H9 (cell line): ENCODE results near the gene ULBP3. TPM values are rescaled to one million over a fixed set of nuclear protein-coding genes. Genes with fewer than 3 reads are reported as not detected.

Source experiments
- DNase-seq: peaks from one replicate; pipeline ENCODE4 v3.0.0-alpha.2; 2017
- H2AFZ ChIP-seq: one replicate; pipeline ENCODE4 v1.6.1; 2013; ENCODE audit warnings: mild to moderate bottlenecking, low read length, control low read depth, moderate library complexity
- H2AK5ac ChIP-seq: 2 replicates; pipeline ENCODE4 v1.6.1; 2013; ENCODE audit warnings: low read length, control low read depth, mixed read lengths; ENCODE audit not compliant: insufficient read length
- H2BK120ac ChIP-seq: one replicate; pipeline ENCODE4 v1.6.1; 2013; ENCODE audit warnings: low read depth, mild to moderate bottlenecking, low read length, control low read depth, inconsistent platforms; ENCODE audit not compliant: poor library complexity, severe bottlenecking
- H2BK12ac ChIP-seq: 2 replicates; pipeline ENCODE4 v1.6.1; 2013; ENCODE audit warnings: low read length, control low read depth, mixed read lengths, low read depth; ENCODE audit not compliant: insufficient read length
- H2BK15ac ChIP-seq: 2 replicates; pipeline ENCODE4 v1.6.1; 2013; ENCODE audit warnings: low read depth, low read length, control low read depth
- H2BK20ac ChIP-seq: one replicate; pipeline ENCODE4 v1.6.1; 2013; ENCODE audit warnings: low read depth, mild to moderate bottlenecking, low read length, control low read depth, inconsistent platforms; ENCODE audit not compliant: poor library complexity, severe bottlenecking
- H2BK5ac ChIP-seq: 2 replicates; pipeline ENCODE4 v1.6.1; 2013; ENCODE audit warnings: low read length, control low read depth, mixed read lengths; ENCODE audit not compliant: insufficient read length
- H3K14ac ChIP-seq: 2 replicates; pipeline ENCODE4 v1.6.1; 2013; ENCODE audit warnings: low read length, control low read depth; ENCODE audit not compliant: insufficient read depth
- H3K18ac ChIP-seq: 2 replicates; pipeline ENCODE4 v1.6.1; 2013; ENCODE audit warnings: low read depth, mild to moderate bottlenecking, mixed read lengths, low read length, control low read depth; ENCODE audit not compliant: insufficient read length
- H3K23ac ChIP-seq: 2 replicates; pipeline ENCODE4 v1.6.1; 2013; ENCODE audit warnings: low read length, control low read depth, mixed read lengths, low read depth; ENCODE audit not compliant: insufficient read length
- H3K23me2 ChIP-seq: 2 replicates; pipeline ENCODE4 v1.6.1; 2013; ENCODE audit warnings: low read depth, mild to moderate bottlenecking, mixed read lengths, low read length, control low read depth; ENCODE audit not compliant: insufficient read length, poor library complexity, severe bottlenecking
- H3K27ac ChIP-seq: 2 replicates; pipeline ENCODE4 v1.5.1; 2013; ENCODE audit warnings: low read length, control low read depth, mixed read lengths, low read depth; ENCODE audit not compliant: insufficient read length
- H3K27me3 ChIP-seq: 2 replicates; pipeline ENCODE4 v1.6.1; 2013; ENCODE audit warnings: low read length, control low read depth, inconsistent platforms; ENCODE audit not compliant: insufficient read depth
- H3K4ac ChIP-seq: 2 replicates; pipeline ENCODE4 v1.6.1; 2013; ENCODE audit warnings: low read depth, mild to moderate bottlenecking, control low read depth, inconsistent platforms, low read length, moderate library complexity
- H3K4me1 ChIP-seq: 2 replicates; pipeline ENCODE4 v1.6.1; 2013; ENCODE audit warnings: low read length, control low read depth, inconsistent platforms; ENCODE audit not compliant: insufficient read depth
- H3K4me2 ChIP-seq: 2 replicates; pipeline ENCODE4 v1.6.1; 2013; ENCODE audit warnings: low read length, control low read depth, mixed read lengths; ENCODE audit not compliant: insufficient read length, insufficient read depth
- H3K56ac ChIP-seq: 2 replicates; pipeline ENCODE4 v1.6.1; 2013; ENCODE audit warnings: low read depth, mild to moderate bottlenecking, mixed read lengths, low read length, control low read depth; ENCODE audit not compliant: insufficient read length
- H3K79me1 ChIP-seq: 2 replicates; pipeline ENCODE4 v1.6.1; 2013; ENCODE audit warnings: low read depth, mild to moderate bottlenecking, moderate library complexity, low read length, control low read depth, inconsistent platforms; ENCODE audit not compliant: insufficient read depth, poor library complexity, severe bottlenecking
- H3K79me2 ChIP-seq: 2 replicates; pipeline ENCODE4 v1.6.1; 2013; ENCODE audit warnings: low read length, control low read depth, inconsistent platforms; ENCODE audit not compliant: insufficient read depth
- H3K9ac ChIP-seq: 2 replicates; pipeline ENCODE4 v1.6.1; 2013; ENCODE audit warnings: low read length, control low read depth, mixed read lengths; ENCODE audit not compliant: insufficient read length; ENCODE audit errors: extremely low read depth
- H3K9me3 ChIP-seq: one replicate; pipeline ENCODE4 v1.6.1; 2013; ENCODE audit warnings: low read depth, low read length, inconsistent platforms; ENCODE audit not compliant: control insufficient read depth
- H3T11ph ChIP-seq: one replicate; pipeline ENCODE4 v1.6.1; 2013; ENCODE audit warnings: mild to moderate bottlenecking, low read length, control low read depth, inconsistent platforms
- H4K20me1 ChIP-seq: one replicate; pipeline ENCODE4 v1.6.1; 2013; ENCODE audit not compliant: control insufficient read depth, insufficient read length, insufficient read depth
- H4K5ac ChIP-seq: 2 replicates; pipeline ENCODE4 v1.6.1; 2013; ENCODE audit warnings: low read depth, mild to moderate bottlenecking, mixed read lengths, low read length, control low read depth; ENCODE audit not compliant: insufficient read length
- H4K8ac ChIP-seq: replicated peaks from 2 replicates; pipeline ENCODE4 v1.6.1; 2013; ENCODE audit warnings: low read length, control low read depth, mixed read lengths, low read depth; ENCODE audit not compliant: insufficient read length
- H4K91ac ChIP-seq: 2 replicates; pipeline ENCODE4 v1.6.1; 2013; ENCODE audit warnings: low read depth, mild to moderate bottlenecking, moderate library complexity, mixed read lengths, low read length, control low read depth; ENCODE audit not compliant: insufficient read length
- H3K27ac Mint-ChIP-seq, 3 experiments: 2 replicates in 2 of 3; 3 replicates in 1 of 3; pipeline ENCODE4 v1.8.0; 2020 to 2021; ENCODE audit warnings: mixed read lengths in 3 of 3, mild to moderate bottlenecking in 1 of 3, moderate library complexity in 1 of 3
- H3K27me3 Mint-ChIP-seq: 2 replicates; pipeline ENCODE4 v1.8.0; 2021; ENCODE audit warnings: low read depth, mild to moderate bottlenecking, moderate library complexity, mixed read lengths
- H3K36me3 Mint-ChIP-seq, 3 experiments: 2 replicates in 2 of 3; 3 replicates in 1 of 3; pipeline ENCODE4 v1.8.0; 2020 to 2021; ENCODE audit warnings: low read depth in 3 of 3, mixed read lengths in 3 of 3; ENCODE audit not compliant: insufficient read depth in 1 of 3
- H3K4me1 Mint-ChIP-seq, 2 experiments: 2 replicates each; pipeline ENCODE4 v1.8.0; 2020; ENCODE audit warnings: mixed read lengths in 2 of 2
- H3K4me3 Mint-ChIP-seq, 2 experiments: 2 replicates in 1 of 2; 3 replicates in 1 of 2; pipeline ENCODE4 v1.8.0; 2020 to 2021; ENCODE audit warnings: mild to moderate bottlenecking in 2 of 2, mixed read lengths in 2 of 2, moderate library complexity in 1 of 2
- H3K9me3 Mint-ChIP-seq, 2 experiments: 2 replicates in 1 of 2; 3 replicates in 1 of 2; pipeline ENCODE4 v1.8.0; 2020; ENCODE audit warnings: mild to moderate bottlenecking in 2 of 2, mixed read lengths in 2 of 2, moderate library complexity in 1 of 2
- WGBS: extraction: QIAGEN DNeasy Blood & Tissue Kit; methylation state at CpG from one replicate; pipeline ENCODE4 v1.1.7; 2013; ENCODE audit warnings: missing lambda C conversion rate, low lambda C conversion rate, mixed read lengths; ENCODE audit not compliant: insufficient read length; ENCODE audit errors: extremely low coverage; 5-methylcytosine and 5-hydroxymethylcytosine counted together
- total RNA-seq: library from RNA; stranded (reverse); gene quantifications from 2 replicates; pipeline ENCODE4 v1.2.1, GENCODE V29; 2021
- TF ChIP-seq, protein P1 (sequence below): fragments of 200-600 bp; sonication (generic); conservative IDR thresholded peaks from 3 replicates; pipeline ENCODE4 v1.8.0; 2021; ENCODE audit warnings: antibody characterized with exemption, mild to moderate bottlenecking

ULBP3 gene
- total RNA-seq, 1 experiment from 2014 or later: 5.8 TPM

DNA sequence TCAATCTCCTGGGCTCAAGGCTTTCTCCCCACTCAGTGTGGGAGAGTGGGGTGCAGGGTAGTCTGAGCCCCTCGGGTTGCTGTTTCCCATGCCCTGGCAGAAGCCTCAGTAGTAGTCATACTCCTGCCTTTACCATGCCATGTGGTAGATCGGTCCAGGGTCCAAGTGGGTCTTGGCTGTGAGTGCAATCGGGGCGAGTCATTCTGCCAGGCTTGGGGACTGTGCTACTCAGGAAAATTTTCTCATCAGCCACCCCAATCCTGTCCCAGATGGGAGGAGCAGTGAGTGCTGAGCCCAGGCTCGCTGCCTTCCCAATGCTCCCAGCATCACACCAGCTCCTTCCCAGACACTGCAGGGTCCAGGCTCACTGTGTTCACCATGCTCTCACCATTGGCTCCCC lies 32.8 kb downstream of the ULBP3 start:
- no peaks in the 10 kb centered on the region for H3K9me3 ChIP-seq
- no peak overlapping the region for H3K4me2 ChIP-seq
- Mint-ChIP-seq H3K4me3 (no peak overlapping the region), H3K27me3 (peaks cover 95% of the 10 kb centered on the region), H3K36me3 (no peaks in the 10 kb centered on the region; a peak in 1 of 7 replicates), H3K27ac (no peak overlapping the region), H3K9me3 (no peaks in the 10 kb centered on the region; a peak in 1 of 5 replicates), H3K4me1 (peaks cover 8 to 9% of the 10 kb centered on the region in 2 experiments)
- H4K20me1 ChIP-seq: no peaks in the 10 kb centered on the region
- no peak overlapping the region for H3K4ac ChIP-seq
- peak; percentile 12 for DNase-seq
- no peak overlapping the region for H4K91ac ChIP-seq
- no peak overlapping the region for H2BK15ac ChIP-seq
- peaks cover 52% of the 10 kb centered on the region for H3K27me3 ChIP-seq
- H3K56ac ChIP-seq: no peak overlapping the region
- H2BK20ac ChIP-seq: no peak overlapping the region
- H2BK120ac ChIP-seq: no peak overlapping the region
- H3K14ac ChIP-seq: no peak overlapping the region
- no peak overlapping the region for H2BK12ac ChIP-seq
- H4K5ac ChIP-seq: no peak overlapping the region
- no peaks in the 10 kb centered on the region for H3K4me1 ChIP-seq
- H3K79me1 ChIP-seq: no peaks in the 10 kb centered on the region
- no peak overlapping the region for H4K8ac ChIP-seq
- H3K23ac ChIP-seq: no peak overlapping the region
- no peak overlapping the region for H2AFZ ChIP-seq
- no peak overlapping the region for H3K18ac ChIP-seq
- H2AK5ac ChIP-seq: no peak overlapping the region
- peaks cover 4% of the 10 kb centered on the region for H3K23me2 ChIP-seq
- no CpG with 5 or more reads among the region's 5 CpGs for WGBS
- no peak overlapping the region for H3K9ac ChIP-seq
- no peak overlapping the region for H2BK5ac ChIP-seq
- no peak overlapping the region for H3T11ph ChIP-seq
- no peak overlapping the region for H3K27ac ChIP-seq
- no peaks in the 10 kb centered on the region for H3K79me2 ChIP-seq
- TF ChIP-seq, protein P1, sequence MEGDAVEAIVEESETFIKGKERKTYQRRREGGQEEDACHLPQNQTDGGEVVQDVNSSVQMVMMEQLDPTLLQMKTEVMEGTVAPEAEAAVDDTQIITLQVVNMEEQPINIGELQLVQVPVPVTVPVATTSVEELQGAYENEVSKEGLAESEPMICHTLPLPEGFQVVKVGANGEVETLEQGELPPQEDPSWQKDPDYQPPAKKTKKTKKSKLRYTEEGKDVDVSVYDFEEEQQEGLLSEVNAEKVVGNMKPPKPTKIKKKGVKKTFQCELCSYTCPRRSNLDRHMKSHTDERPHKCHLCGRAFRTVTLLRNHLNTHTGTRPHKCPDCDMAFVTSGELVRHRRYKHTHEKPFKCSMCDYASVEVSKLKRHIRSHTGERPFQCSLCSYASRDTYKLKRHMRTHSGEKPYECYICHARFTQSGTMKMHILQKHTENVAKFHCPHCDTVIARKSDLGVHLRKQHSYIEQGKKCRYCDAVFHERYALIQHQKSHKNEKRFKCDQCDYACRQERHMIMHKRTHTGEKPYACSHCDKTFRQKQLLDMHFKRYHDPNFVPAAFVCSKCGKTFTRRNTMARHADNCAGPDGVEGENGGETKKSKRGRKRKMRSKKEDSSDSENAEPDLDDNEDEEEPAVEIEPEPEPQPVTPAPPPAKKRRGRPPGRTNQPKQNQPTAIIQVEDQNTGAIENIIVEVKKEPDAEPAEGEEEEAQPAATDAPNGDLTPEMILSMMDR: no peak
